ENCODE data around the gene ATP1A2. TPM values are rescaled to one million over a fixed set of nuclear protein-coding genes. Genes with fewer than 3 reads are reported as not detected.
A peak's percentile ranks its signal among the peaks of the same experiment; 100 is the strongest.

ATP1A2 gene
- total RNA-seq, 1 donor from 2014 or later = 4.5 TPM

DNA sequence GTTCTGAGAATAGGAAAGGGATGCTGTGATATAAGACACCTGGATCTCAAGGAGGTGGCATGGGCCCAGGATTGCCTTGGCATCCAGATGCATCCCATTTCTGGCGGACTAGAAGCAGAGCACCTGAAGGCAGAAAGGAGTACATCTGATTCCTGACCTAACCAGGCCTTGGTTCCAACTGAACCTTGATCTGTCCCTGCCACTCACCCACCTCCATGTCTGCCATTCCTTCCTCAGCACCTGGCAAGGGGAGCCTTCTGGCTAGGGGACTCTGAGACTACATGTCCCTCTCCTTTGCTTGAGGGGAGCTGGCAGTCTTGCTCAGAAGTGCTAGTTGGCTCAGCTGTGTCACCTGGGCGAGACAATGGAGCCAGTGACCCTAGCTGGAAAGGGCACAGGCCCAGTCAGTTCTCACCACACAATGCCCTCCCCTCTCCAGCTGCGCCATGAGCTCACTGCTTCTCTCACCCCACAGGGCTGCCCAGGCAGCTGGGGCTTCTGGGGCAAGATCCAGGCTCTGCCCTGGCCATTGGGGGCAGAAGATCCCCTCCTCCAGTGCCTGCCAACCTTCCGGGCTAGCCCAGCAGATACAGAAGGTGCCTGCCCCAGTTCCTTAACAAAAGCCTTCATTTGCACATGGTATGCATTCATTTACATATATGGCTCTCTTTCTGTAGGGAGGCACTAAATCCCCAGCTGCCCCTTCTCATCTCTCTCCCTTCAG is 20.0 kb upstream of the ATP1A2 start:
- DNase-seq (no peak), ATAC-seq (no peak)
- Histone ChIP-seq H3K27ac (no peak overlapping the region), H3K36me3 (peaks cover 45% of the 10 kb centered on the region), H3K4me1 (peaks cover 32% of the 10 kb centered on the region), H3K9me3 (no peaks in the 10 kb centered on the region), H3K4me3 (no peak overlapping the region), H3K27me3 (ENCODE audit: low read depth) (no peaks in the 10 kb centered on the region)
- intact Hi-C loops (cut with DNase I) = no loop called here
- TF ChIP-seq, protein P1, sequence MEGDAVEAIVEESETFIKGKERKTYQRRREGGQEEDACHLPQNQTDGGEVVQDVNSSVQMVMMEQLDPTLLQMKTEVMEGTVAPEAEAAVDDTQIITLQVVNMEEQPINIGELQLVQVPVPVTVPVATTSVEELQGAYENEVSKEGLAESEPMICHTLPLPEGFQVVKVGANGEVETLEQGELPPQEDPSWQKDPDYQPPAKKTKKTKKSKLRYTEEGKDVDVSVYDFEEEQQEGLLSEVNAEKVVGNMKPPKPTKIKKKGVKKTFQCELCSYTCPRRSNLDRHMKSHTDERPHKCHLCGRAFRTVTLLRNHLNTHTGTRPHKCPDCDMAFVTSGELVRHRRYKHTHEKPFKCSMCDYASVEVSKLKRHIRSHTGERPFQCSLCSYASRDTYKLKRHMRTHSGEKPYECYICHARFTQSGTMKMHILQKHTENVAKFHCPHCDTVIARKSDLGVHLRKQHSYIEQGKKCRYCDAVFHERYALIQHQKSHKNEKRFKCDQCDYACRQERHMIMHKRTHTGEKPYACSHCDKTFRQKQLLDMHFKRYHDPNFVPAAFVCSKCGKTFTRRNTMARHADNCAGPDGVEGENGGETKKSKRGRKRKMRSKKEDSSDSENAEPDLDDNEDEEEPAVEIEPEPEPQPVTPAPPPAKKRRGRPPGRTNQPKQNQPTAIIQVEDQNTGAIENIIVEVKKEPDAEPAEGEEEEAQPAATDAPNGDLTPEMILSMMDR (IDR thresholded peaks at IDR 0.05) = no peak

GRCh38 chr1:160096274-160097116 is 19.1 kb upstream of the ATP1A2 start:
- intact Hi-C loops (cut with DNase I) = no loop called here
- peak overlapping the region; percentile 90 for H3K4me3 ChIP-seq
- H3K36me3 ChIP-seq = peaks cover 35% of the 10 kb centered on the region
- no peak overlapping the region for H3K27ac ChIP-seq
- DNase-seq (no peak), ATAC-seq (no peak)
- H3K9me3 ChIP-seq = no peaks in the 10 kb centered on the region
- TF ChIP-seq, protein P1 (IDR thresholded peaks at IDR 0.05) = no peak
- no peaks in the 10 kb centered on the region for H3K27me3 ChIP-seq (ENCODE audit: low read depth)
- H3K4me1 ChIP-seq = peaks cover 36% of the 10 kb centered on the region

- intact Hi-C loops (cut with DNase I) = no loop called here
- H3K9me3 ChIP-seq = no peaks in the 10 kb centered on the region
- peak overlapping the region; percentile 93 for H3K27ac ChIP-seq
Observed at GRCh38 chr1:160097151-160097910, 18.2 kb upstream of the ATP1A2 start.

GRCh38 chr1:160097911-160098851 is 17.4 kb upstream of the ATP1A2 start, which contains the start of gene IGSF8:
Gene IGSF8, minus strand, starts transcription at chr1:160098619. Its CDS starts 147 bp downstream, at chr1:160098472.
- ATAC-seq (peak; percentile 89 to 90), DNase-seq (peak; percentile 93)
- peak within 1 kb of the TSS; percentile 93 for H3K27ac ChIP-seq
- peaks cover 18% of the 10 kb centered on the region for H3K36me3 ChIP-seq
- TF ChIP-seq, protein P1 (IDR thresholded peaks at IDR 0.05) = no peak
- no peaks in the 10 kb centered on the region for H3K27me3 ChIP-seq (ENCODE audit: low read depth)
- no peaks in the 10 kb centered on the region for H3K9me3 ChIP-seq
- intact Hi-C loops (cut with DNase I) = no loop called here
- H3K4me1 ChIP-seq = peaks cover 43% of the 10 kb centered on the region
- H3K4me3 ChIP-seq = peak within 1 kb of the TSS; percentile 90

More at GRCh38 chr1:160097151-160097910, 18.2 kb upstream of the ATP1A2 start:
- DNase-seq (no peak), ATAC-seq (no peak)
- TF ChIP-seq, protein P1 (IDR thresholded peaks at IDR 0.05) = no peak
- Histone ChIP-seq H3K27me3 (ENCODE audit: low read depth) (no peaks in the 10 kb centered on the region), H3K36me3 (peaks cover 27% of the 10 kb centered on the region), H3K4me1 (peaks cover 37% of the 10 kb centered on the region), H3K4me3 (peak overlapping the region; percentile 90)

All from lower lobe of right lung (tissue), 2 donors.